Stimulated activated CD4-positive, alpha-beta T cell treated with anti-CD3 and anti-CD28 coated beads, Interleukin-12 subunit alpha, Interleukin-12 subunit beta, amount 100 ng/mL, for 48 hours (primary cell): ENCODE measurements around the gene ODAM.
"Not testable (repeated sequence)": the region's sequence is repeated elsewhere in the genome, so short reads cannot be mapped to it uniquely, and the experiment has no call there.

Experiments used
- DNase-seq, 3 donors: peaks; one replicate each; pipeline ENCODE4 v3.0.0-alpha.2; 2020; ENCODE audit warnings: low read depth in 2 of 3, low spot score in 1 of 3

The ODAM gene

GRCh38 chr4:70195425-70195824 is at the start of gene ODAM:
Gene ODAM (plus strand): TSS chr4:70195725. CDS start chr4:70196544, 819 bp downstream.
- DNase-seq: no peak

GRCh38 chr4:70151271-70151670 is 44.3 kb upstream of the ODAM start:
- no peak for DNase-seq

GRCh38 chr4:70152088-70152487 is 43.4 kb upstream of the ODAM start:
- DNase-seq: no peak

- DNase-seq: no peak
Measured at GRCh38 chr4:70153937-70154336, 41.6 kb upstream of the ODAM start, which contains the start of gene PRR27. Gene PRR27 (plus strand): TSS chr4:70154237. CDS start chr4:70154376, 139 bp downstream.

- no peak for DNase-seq
Measured at GRCh38 chr4:70158576-70158975, 36.9 kb upstream of the ODAM start.

- no peak for DNase-seq
Measured at GRCh38 chr4:70177090-70177489, 18.4 kb upstream of the ODAM start.

GRCh38 chr4:70178075-70178660 is 17.4 kb upstream of the ODAM start:
- no peak for DNase-seq

- DNase-seq: no peak
Measured at GRCh38 chr4:70179811-70180210, 15.7 kb upstream of the ODAM start.

GRCh38 chr4:70181864-70182263 is 13.7 kb upstream of the ODAM start:
- no peak for DNase-seq

GRCh38 chr4:70182517-70183167 is 12.9 kb upstream of the ODAM start:
- no peak for DNase-seq

- peak in 1 of 3 donors; percentile 11 for DNase-seq
Measured at GRCh38 chr4:70183168-70183939, 12.2 kb upstream of the ODAM start.

GRCh38 chr4:70183940-70184246 is 11.6 kb upstream of the ODAM start:
- DNase-seq: no peak

GRCh38 chr4:70187216-70187615 is 8.3 kb upstream of the ODAM start:
- no peak for DNase-seq

GRCh38 chr4:70190579-70190978 is 4.9 kb upstream of the ODAM start:
- no peak for DNase-seq

GRCh38 chr4:70191647-70192046 is 3.9 kb upstream of the ODAM start:
- no peak for DNase-seq

- DNase-seq: no peak
Measured at GRCh38 chr4:70192895-70193294, 2.6 kb upstream of the ODAM start.

GRCh38 chr4:70196857-70197256 is 1.3 kb downstream of the ODAM start:
- DNase-seq: no peak

GRCh38 chr4:70197842-70198241 is 2.3 kb downstream of the ODAM start:
- no peak for DNase-seq

- DNase-seq: no peak
Measured at GRCh38 chr4:70203601-70204000, 8.1 kb downstream of the ODAM start.

GRCh38 chr4:70212752-70213151 is 17.2 kb downstream of the ODAM start:
- not testable (repeated sequence) for DNase-seq

GRCh38 chr4:70216109-70216508 is 20.6 kb downstream of the ODAM start:
- not testable (repeated sequence) for DNase-seq

- not testable (repeated sequence) for DNase-seq
Measured at GRCh38 chr4:70216550-70216949, 21.0 kb downstream of the ODAM start.
